ENCODE results near the gene OSGIN1. TPM values are rescaled to one million over a fixed set of nuclear protein-coding genes. Genes with fewer than 3 reads are reported as not detected.

OSGIN1 gene
- total RNA-seq, 1 donor from 2014 or later, result 12.5 TPM

DNA sequence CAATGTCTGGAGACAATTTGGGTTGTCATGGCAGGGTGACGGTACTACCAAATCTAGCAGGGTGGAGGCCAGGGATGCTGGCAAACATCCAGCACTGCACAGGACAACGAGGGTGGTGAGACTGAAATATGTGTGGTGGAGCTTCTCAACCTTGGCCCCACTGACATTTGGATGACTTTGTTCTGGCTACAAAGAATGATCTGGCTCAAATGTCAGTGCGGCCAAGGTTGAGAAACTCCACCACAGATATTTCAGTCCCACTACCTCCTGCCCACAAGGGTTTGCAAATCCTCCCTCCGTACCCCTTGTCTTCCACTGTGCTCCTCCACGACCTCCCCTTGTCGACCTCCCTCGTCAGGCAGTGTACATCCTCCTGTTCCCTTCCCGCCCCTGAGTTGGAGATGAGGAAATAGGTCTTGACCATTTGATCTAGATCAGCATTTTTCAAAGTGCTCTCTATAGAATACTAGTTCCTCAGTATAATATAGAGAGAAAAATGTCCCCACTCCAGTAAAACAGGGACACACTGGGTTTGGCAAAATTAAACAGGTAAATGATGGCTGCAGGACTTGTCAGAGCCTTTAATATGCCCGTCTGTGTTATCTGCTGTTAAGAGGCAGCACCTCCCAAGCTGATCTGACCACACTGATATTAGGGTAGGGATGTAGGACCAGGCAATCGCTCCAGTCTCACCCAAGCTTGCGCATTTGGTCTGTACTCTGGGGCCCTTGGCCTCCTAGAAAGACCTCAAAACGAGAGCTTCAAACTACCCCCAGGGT lies 6.8 kb downstream of the OSGIN1 start:
- TF ChIP-seq CTCF (IDR thresholded peaks at IDR 0.05; ENCODE audit: borderline replicate concordance), result no peak
- Histone ChIP-seq H3K4me1 (peaks cover 50% of the 10 kb centered on the region), H3K9me3 (replicated peaks) (no peaks in the 10 kb centered on the region), H3K36me3 (peaks cover 31% of the 10 kb centered on the region), H3K27ac (replicated peaks) (peak overlapping the region; percentile 80), H3K27me3 (ENCODE audit: low read depth) (no peaks in the 10 kb centered on the region), H3K4me3 (no peak overlapping the region)
- peak; percentile 48 for DNase-seq
- intact Hi-C loops (cut with micrococcal nuclease), result loop anchor here (10.0 kb wide), 2 partner anchors 105 to 225 kb away; partner anchors contain the start of gene TAF1C

GRCh38 chr16:83960521-83961249 lies 7.6 kb downstream of the OSGIN1 start:
- H3K4me1 ChIP-seq, result peaks cover 41% of the 10 kb centered on the region
- peaks cover 38% of the 10 kb centered on the region for H3K36me3 ChIP-seq
- intact Hi-C loops (cut with micrococcal nuclease), result loop anchor here (10.0 kb wide), 1 partner anchor 104 kb away; no protein-coding TSS in a partner anchor
- no peak overlapping the region for H3K4me3 ChIP-seq
- H3K27me3 ChIP-seq (ENCODE audit: low read depth), result no peaks in the 10 kb centered on the region
- H3K27ac ChIP-seq (replicated peaks), result peak overlapping the region; percentile 80
- TF ChIP-seq CTCF (IDR thresholded peaks at IDR 0.05; ENCODE audit: borderline replicate concordance), result no peak
- no peak for DNase-seq
- no peaks in the 10 kb centered on the region for H3K9me3 ChIP-seq (replicated peaks)

- no peak for DNase-seq
- Histone ChIP-seq H3K4me1 (peaks cover 39% of the 10 kb centered on the region), H3K9me3 (replicated peaks) (no peaks in the 10 kb centered on the region), H3K27me3 (ENCODE audit: low read depth) (no peaks in the 10 kb centered on the region), H3K27ac (replicated peaks) (no peak overlapping the region), H3K36me3 (peaks cover 41% of the 10 kb centered on the region), H3K4me3 (no peak overlapping the region)
- TF ChIP-seq CTCF (IDR thresholded peaks at IDR 0.05; ENCODE audit: borderline replicate concordance), result no peak
- intact Hi-C loops (cut with micrococcal nuclease), result loop anchor here (10.0 kb wide), 1 partner anchor 103 kb away; no protein-coding TSS in a partner anchor
Observed at GRCh38 chr16:83961591-83961990, 8.6 kb downstream of the OSGIN1 start.

DNA sequence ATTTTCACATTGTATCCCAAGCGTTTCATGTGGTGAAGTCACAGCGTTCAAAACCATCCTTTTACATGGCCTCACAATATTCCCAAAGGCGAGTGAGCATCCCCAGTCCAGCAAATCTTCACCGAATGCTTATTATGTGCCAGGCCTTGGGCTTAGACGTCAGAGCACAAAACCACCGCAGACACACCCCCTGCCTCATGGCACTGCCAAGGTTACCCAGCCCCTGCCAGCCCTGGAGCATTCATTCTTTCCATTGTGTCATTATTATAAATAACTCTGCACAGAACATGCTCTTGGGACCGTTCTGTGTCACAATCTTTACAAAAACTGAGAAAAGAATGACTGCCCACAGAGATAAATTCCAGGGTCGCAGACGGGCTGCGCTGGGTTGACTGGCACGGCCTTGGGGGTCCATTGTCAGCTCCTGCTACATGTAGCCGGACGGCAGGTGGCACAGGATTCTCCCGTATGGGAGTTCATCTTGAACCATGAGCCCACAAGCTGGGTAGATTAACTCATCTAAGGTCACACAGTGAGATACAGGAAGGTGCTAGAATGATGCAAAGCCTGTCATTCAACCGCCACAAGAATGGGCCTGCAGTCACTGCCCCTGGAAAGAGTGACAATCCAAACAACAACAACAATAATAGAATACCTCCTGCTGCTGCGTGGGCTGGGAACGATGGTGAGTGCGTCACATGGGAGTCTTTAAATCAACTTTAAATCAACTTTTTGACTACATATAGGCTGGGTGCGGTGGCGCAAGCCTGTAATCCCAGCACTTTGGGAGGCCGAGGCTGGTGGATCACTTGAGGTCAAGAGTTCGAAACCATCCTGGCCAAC lies 10.5 kb downstream of the OSGIN1 start:
- peak overlapping the region; percentile 73 for H3K27ac ChIP-seq (replicated peaks)
- peak; percentile 53 for DNase-seq
- intact Hi-C loops (cut with micrococcal nuclease), result loop anchor here (10.0 kb wide), 1 partner anchor 101 kb away; no protein-coding TSS in a partner anchor
- H3K9me3 ChIP-seq (replicated peaks), result no peaks in the 10 kb centered on the region
- peaks cover 41% of the 10 kb centered on the region for H3K36me3 ChIP-seq
- H3K27me3 ChIP-seq (ENCODE audit: low read depth), result no peaks in the 10 kb centered on the region
- H3K4me3 ChIP-seq, result no peak overlapping the region
- H3K4me1 ChIP-seq, result peaks cover 36% of the 10 kb centered on the region
- TF ChIP-seq CTCF (IDR thresholded peaks at IDR 0.05; ENCODE audit: borderline replicate concordance), result no peak

Measured in left ventricle myocardium inferior (tissue), 1 donor.